Sigmoid colon (tissue), 4 donors: ENCODE measurements around the gene CPNE9.

ENCODE experiments used
- EP300 ChIP-seq, 4 donors: sonication (generic); formaldehyde crosslinking; IDR thresholded peaks; one replicate each; pipeline ENCODE4 v1.6.1; 2017; ENCODE audit warnings: antibody characterized with exemption in 4 of 4
- POLR2A ChIP-seq, 2 donors: fragments of 450-650 bp; IDR thresholded peaks; one replicate each; pipeline ENCODE4 v1.6.1; 2016; ENCODE audit warnings: antibody characterized with exemption in 2 of 2, mild to moderate bottlenecking in 2 of 2, moderate library complexity in 2 of 2
- POLR2AphosphoS5 ChIP-seq, 4 donors: sonication (generic); formaldehyde crosslinking; IDR thresholded peaks; one replicate each; pipeline ENCODE4 v1.6.1; 2017; ENCODE audit warnings: antibody characterized with exemption in 4 of 4

GRCh38 chr3:9769426-9770275 lies 66.0 kb downstream of the CPNE9 start, which contains the start of gene CAMK1:
- TF ChIP-seq POLR2A (IDR thresholded peaks at IDR 0.05) (no peak), POLR2AphosphoS5 (IDR thresholded peaks at IDR 0.05) (peak; percentile 56 to 83 (median 78)), EP300 (IDR thresholded peaks at IDR 0.05) (no peak)
